GM23338 (cell line): ENCODE data around the gene DMGDH. TPM values are rescaled to one million over a fixed set of nuclear protein-coding genes. Genes with fewer than 3 reads are reported as not detected.

ENCODE experiments used
- ATAC-seq: fragments of 200-7000 bp; cut with Tn5 transposase; 3 replicates; pipeline ENCODE4 v1.9.1; 2020
- DNase-seq: peaks from one replicate; pipeline ENCODE4 v3.0.0-alpha.2; 2015; ENCODE audit warnings: low spot score
- H2AFZ ChIP-seq: fragments of 200-600 bp; sonication (generic); 2 replicates; pipeline ENCODE4 v1.8.0; 2016; ENCODE audit warnings: antibody characterized with exemption, mild to moderate bottlenecking, moderate library complexity
- H3F3A ChIP-seq: fragments of 200-600 bp; sonication (generic); replicated peaks from 2 replicates; pipeline ENCODE4 v1.8.0; 2017; ENCODE audit warnings: antibody characterized with exemption, mixed run types, low read depth
- H3K27ac ChIP-seq: fragments of 200-600 bp; sonication (generic); 2 replicates; pipeline ENCODE4 v1.6.1; 2016; ENCODE audit warnings: low read depth
- H3K27me3 ChIP-seq: fragments of 200-600 bp; sonication (generic); 2 replicates; pipeline ENCODE4 v1.8.0; 2016; ENCODE audit warnings: mild to moderate bottlenecking, mixed run types, moderate library complexity; ENCODE audit not compliant: insufficient read depth
- H3K36me3 ChIP-seq: fragments of 200-600 bp; sonication (generic); 2 replicates; pipeline ENCODE4 v1.8.0; 2016; ENCODE audit warnings: mild to moderate bottlenecking; ENCODE audit not compliant: insufficient read depth
- H3K4me1 ChIP-seq: fragments of 200-600 bp; sonication (generic); 2 replicates; pipeline ENCODE4 v1.8.0; 2016; ENCODE audit warnings: mild to moderate bottlenecking, moderate library complexity; ENCODE audit not compliant: insufficient read depth
- H3K4me2 ChIP-seq: fragments of 200-600 bp; sonication (generic); 2 replicates; pipeline ENCODE4 v1.7.1; 2017; ENCODE audit warnings: mixed run types
- H3K4me3 ChIP-seq: fragments of 200-600 bp; sonication (generic); 2 replicates; pipeline ENCODE4 v1.6.1; 2016; ENCODE audit warnings: mixed run types
- H3K79me2 ChIP-seq: fragments of 200-600 bp; sonication (generic); replicated peaks from 2 replicates; pipeline ENCODE4 v1.8.0; 2017; ENCODE audit warnings: mild to moderate bottlenecking; ENCODE audit not compliant: insufficient read depth
- H3K9me2 ChIP-seq: fragments of 200-600 bp; sonication (generic); 2 replicates; pipeline ENCODE4 v1.8.0; 2017; ENCODE audit not compliant: insufficient read depth
- H4K20me1 ChIP-seq: fragments of 200-600 bp; sonication (generic); replicated peaks from 2 replicates; pipeline ENCODE4 v1.8.0; 2017; ENCODE audit warnings: mild to moderate bottlenecking; ENCODE audit not compliant: insufficient read depth
- H3K27ac Mint-ChIP-seq: 2 replicates; pipeline ENCODE4 v1.8.0; 2020; ENCODE audit warnings: inconsistent platforms, mild to moderate bottlenecking, moderate library complexity, mixed read lengths
- H3K27me3 Mint-ChIP-seq: 3 replicates; pipeline ENCODE4 v1.8.0; 2022; ENCODE audit warnings: low read depth, mild to moderate bottlenecking, moderate library complexity, mixed read lengths, inconsistent platforms; ENCODE audit not compliant: insufficient read depth, poor library complexity
- H3K36me3 Mint-ChIP-seq: 3 replicates; pipeline ENCODE4 v1.8.0; 2021; ENCODE audit warnings: low read depth, mild to moderate bottlenecking, inconsistent platforms, moderate library complexity, mixed read lengths
- H3K4me1 Mint-ChIP-seq: 3 replicates; pipeline ENCODE4 v1.8.0; 2020; ENCODE audit warnings: mild to moderate bottlenecking, inconsistent platforms, mixed read lengths
- H3K4me3 Mint-ChIP-seq: 3 replicates; pipeline ENCODE4 v1.8.0; 2021; ENCODE audit warnings: moderate library complexity, mild to moderate bottlenecking, inconsistent platforms, mixed read lengths
- H3K9me3 Mint-ChIP-seq: 3 replicates; pipeline ENCODE4 v1.8.0; 2020; ENCODE audit warnings: moderate library complexity, mild to moderate bottlenecking, inconsistent platforms, mixed read lengths
- CTCF ChIP-seq, 2 experiments: fragments of 200-600 bp in 1 of 2; sonication (generic) in 1 of 2; conservative IDR thresholded peaks; 2 replicates each; pipeline versions ENCODE4 v1.5.1 to v1.6.1; 2016 to 2017; ENCODE audit warnings: antibody characterized with exemption in 2 of 2, low read depth in 2 of 2, mild to moderate bottlenecking in 2 of 2, moderate library complexity in 1 of 2
- EZH2 ChIP-seq: fragments of 200-600 bp; sonication (generic); IDR thresholded peaks from one replicate; pipeline ENCODE4 v1.8.0; 2017; ENCODE audit warnings: antibody characterized with exemption, mild to moderate bottlenecking, low read depth; ENCODE audit not compliant: unreplicated experiment
- EZH2phosphoT487 ChIP-seq: fragments of 200-600 bp; sonication (generic); IDR thresholded peaks from one replicate; pipeline ENCODE4 v1.8.1; 2018; ENCODE audit warnings: antibody characterized with exemption; ENCODE audit not compliant: unreplicated experiment
- JUNB ChIP-seq: IDR thresholded peaks from one replicate; pipeline ENCODE4 v1.6.1; 2016; ENCODE audit warnings: antibody characterized with exemption; ENCODE audit not compliant: unreplicated experiment
- NANOG ChIP-seq: IDR thresholded peaks from 2 replicates; pipeline ENCODE4 v1.6.1; 2016; ENCODE audit warnings: antibody characterized with exemption, borderline replicate concordance
- REST ChIP-seq: IDR thresholded peaks from one replicate; pipeline ENCODE4 v1.6.1; 2018; ENCODE audit warnings: antibody characterized with exemption; ENCODE audit not compliant: unreplicated experiment
- STAT1 ChIP-seq: IDR thresholded peaks from one replicate; pipeline ENCODE4 v1.6.1; 2016; ENCODE audit warnings: antibody characterized with exemption; ENCODE audit not compliant: unreplicated experiment
- ZNF331 ChIP-seq: fragments of 250-450 bp; sonication (Bioruptor Pico); IDR thresholded peaks from 2 replicates; pipeline ENCODE4 v1.5.0; 2020; ENCODE audit warnings: low read depth, mild to moderate bottlenecking, moderate library complexity
- ZNF462 ChIP-seq: fragments of 250-450 bp; sonication (Bioruptor Pico); IDR thresholded peaks from 2 replicates; pipeline ENCODE4 v1.5.0; 2020; ENCODE audit warnings: mild to moderate bottlenecking, moderate library complexity
- polyA plus RNA-seq: library from polyadenylated mRNA; unstranded; fragments of >200 nt; fragmentation: Nextera tagmentation; extraction: Ambion mirVana; gene quantifications from 2 replicates; pipeline ENCODE4 v1.2.1, GENCODE V29; 2016
- total RNA-seq: library from RNA; depleted of rRNA; stranded (reverse); fragments of >200 nt; shearing (Covaris generic); gene quantifications from 2 replicates; pipeline ENCODE4 v1.2.3, GENCODE V29; 2014

DMGDH gene
- total and polyA plus RNA-seq, 2 experiments from 2014 or later, result 0.52 to 0.63 TPM

- no peaks in the 10 kb centered on the region for H3K79me2 ChIP-seq
- H3K36me3 ChIP-seq, result no peaks in the 10 kb centered on the region
- no peak overlapping the region for H3K27ac Mint-ChIP-seq
- DNase-seq (no peak), ATAC-seq (no peak)
- H3K27me3 ChIP-seq, result no peaks in the 10 kb centered on the region
- no peaks in the 10 kb centered on the region for H3K27me3 Mint-ChIP-seq
- no peak overlapping the region for H3K4me3 ChIP-seq
- H3K9me3 Mint-ChIP-seq, result no peaks in the 10 kb centered on the region
- H3K36me3 Mint-ChIP-seq, result no peaks in the 10 kb centered on the region
- H3K9me2 ChIP-seq, result no peaks in the 10 kb centered on the region
- H3F3A ChIP-seq, result no peaks in the 10 kb centered on the region
- no peak overlapping the region for H3K4me2 ChIP-seq
- peaks cover 4% of the 10 kb centered on the region; the same call in 1 of the 3 replicates for H3K4me1 Mint-ChIP-seq
- H4K20me1 ChIP-seq, result no peaks in the 10 kb centered on the region
- peaks cover 4% of the 10 kb centered on the region; the same call in 1 of the 2 replicates for H3K4me1 ChIP-seq
- H2AFZ ChIP-seq, result no peak overlapping the region
- no peak for TF ChIP-seq ZNF462 (CRISPR knock-in tag)
- no peak for TF ChIP-seq STAT1
- no peak for TF ChIP-seq EZH2phosphoT487
- H3K27ac ChIP-seq, result no peak overlapping the region
- no peak overlapping the region for H3K4me3 Mint-ChIP-seq
Measured at GRCh38 chr5:78956901-78957300, 112.6 kb downstream of the DMGDH start.

- no peaks in the 10 kb centered on the region for H3K4me1 Mint-ChIP-seq
- H3K9me2 ChIP-seq, result no peaks in the 10 kb centered on the region
- no peaks in the 10 kb centered on the region for H3K27me3 Mint-ChIP-seq
- ATAC-seq, result no peak
- H3K9me3 Mint-ChIP-seq, result no peaks in the 10 kb centered on the region
- no peaks in the 10 kb centered on the region for H3K36me3 ChIP-seq
- H3K4me3 ChIP-seq, result no peak overlapping the region
- no peak overlapping the region for H2AFZ ChIP-seq
- no peaks in the 10 kb centered on the region for H3K27me3 ChIP-seq
- no peak overlapping the region for H3K4me2 ChIP-seq
- H4K20me1 ChIP-seq, result no peaks in the 10 kb centered on the region
- H3K4me1 ChIP-seq, result no peaks in the 10 kb centered on the region
- no peak for DNase-seq
- H3F3A ChIP-seq, result no peaks in the 10 kb centered on the region
- no peak overlapping the region for H3K27ac ChIP-seq
- H3K79me2 ChIP-seq, result no peaks in the 10 kb centered on the region
- no peak overlapping the region for H3K4me3 Mint-ChIP-seq
- H3K27ac Mint-ChIP-seq, result no peak overlapping the region
- H3K36me3 Mint-ChIP-seq, result no peaks in the 10 kb centered on the region
- no peak for TF ChIP-seq STAT1
- TF ChIP-seq CTCF (conservative IDR thresholded peaks at IDR 0.05; ENCODE audit: low read depth in 2 of 2), result no peak
- no peak for TF ChIP-seq REST
- no peak for TF ChIP-seq ZNF331 (CRISPR knock-in tag)
- no peak for TF ChIP-seq JUNB
- no peak for TF ChIP-seq EZH2
- TF ChIP-seq NANOG, result no peak
Measured at GRCh38 chr5:78953092-78953800, 116.2 kb downstream of the DMGDH start.
